Kidney capillary endothelial cell (primary cell): ENCODE results near the gene DENND2A.
"Not testable (repeated sequence)": the region's sequence is repeated elsewhere in the genome, so short reads cannot be mapped to it uniquely, and the experiment has no call there.

Experiments used
- DNase-seq: peaks from one replicate; pipeline ENCODE4 v3.0.0-alpha.2; 2018; ENCODE audit warnings: low spot score

The DENND2A gene

GRCh38 chr7:140673774-140674155 is 33.2 kb upstream of the DENND2A start:
- DNase-seq, result no peak

GRCh38 chr7:140673063-140673773 is 32.6 kb upstream of the DENND2A start:
- no peak for DNase-seq

- no peak for DNase-seq
Observed at GRCh38 chr7:140672382-140673062, 31.9 kb upstream of the DENND2A start, which contains the start of gene ADCK2. Gene ADCK2 (plus strand): TSS chr7:140672945. CDS start chr7:140673331, 386 bp downstream.

GRCh38 chr7:140671966-140672365 is 31.4 kb upstream of the DENND2A start:
- no peak for DNase-seq

GRCh38 chr7:140670343-140670935 is 29.8 kb upstream of the DENND2A start:
- no peak for DNase-seq

- DNase-seq, result not testable (repeated sequence)
Observed at GRCh38 chr7:140669862-140670261, 29.2 kb upstream of the DENND2A start.

GRCh38 chr7:140669352-140669751 is 28.7 kb upstream of the DENND2A start:
- DNase-seq, result no peak

GRCh38 chr7:140668641-140669040 is 28.0 kb upstream of the DENND2A start:
- DNase-seq, result no peak

- DNase-seq, result no peak
Observed at GRCh38 chr7:140667476-140667875, 26.9 kb upstream of the DENND2A start.

GRCh38 chr7:140662938-140663337 is 22.3 kb upstream of the DENND2A start:
- not testable (repeated sequence) for DNase-seq

- DNase-seq, result no peak
Observed at GRCh38 chr7:140661124-140661523, 20.5 kb upstream of the DENND2A start.

- no peak for DNase-seq
Observed at GRCh38 chr7:140659856-140660255, 19.2 kb upstream of the DENND2A start.

GRCh38 chr7:140657891-140658290 is 17.3 kb upstream of the DENND2A start:
- no peak for DNase-seq

- DNase-seq, result no peak
Observed at GRCh38 chr7:140656548-140657515, 16.2 kb upstream of the DENND2A start.

GRCh38 chr7:140655511-140656408 is 15.1 kb upstream of the DENND2A start:
- DNase-seq, result no peak

GRCh38 chr7:140654661-140655060 is 14.0 kb upstream of the DENND2A start:
- DNase-seq, result no peak

- no peak for DNase-seq
Observed at GRCh38 chr7:140654109-140654387, 13.4 kb upstream of the DENND2A start.

GRCh38 chr7:140653319-140654108 is 12.9 kb upstream of the DENND2A start:
- DNase-seq, result no peak

- DNase-seq, result no peak
Observed at GRCh38 chr7:140650367-140650766, 9.8 kb upstream of the DENND2A start.

- DNase-seq, result no peak
Observed at GRCh38 chr7:140649556-140650205, 9.1 kb upstream of the DENND2A start.
